COLO668 (cell line): ENCODE results near the gene HMOX2.

ENCODE experiments used
- DNase-seq: peaks from one replicate; lab custom pipeline; 2025; ENCODE audit not compliant: unreplicated experiment; lab: John Stamatoyannopoulos, UW

HMOX2 gene

DNA sequence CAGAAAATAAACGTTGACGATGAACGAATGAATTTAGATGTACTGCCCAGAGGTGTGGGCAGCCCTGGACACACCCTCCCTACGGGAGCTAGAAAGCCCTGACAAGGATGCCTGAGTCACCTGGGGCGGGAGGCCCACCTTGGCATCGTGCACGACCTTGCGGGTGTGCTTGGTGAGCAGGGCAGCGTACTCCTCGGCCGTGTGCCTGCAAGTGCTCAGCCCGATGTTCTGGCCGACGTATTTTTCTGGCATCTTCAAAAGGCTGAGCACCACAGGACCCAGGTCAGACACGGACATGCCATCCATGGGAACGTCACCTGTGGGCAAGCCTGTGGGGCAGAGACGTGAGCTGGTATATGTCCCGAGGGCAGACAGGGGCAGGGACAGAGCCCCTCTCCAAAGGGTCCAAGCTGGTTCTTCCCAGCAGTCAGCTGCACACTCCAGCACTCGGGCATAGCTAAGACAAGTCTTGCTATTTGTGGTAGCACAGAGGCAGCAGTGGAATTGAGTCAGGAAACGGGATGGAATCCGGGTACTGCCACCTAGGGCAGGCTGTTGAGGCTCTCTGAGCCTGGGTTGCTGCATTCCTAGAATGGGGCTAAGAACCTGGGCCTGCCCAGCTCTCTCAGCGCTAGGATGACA lies 12.6 kb upstream of the HMOX2 start:
- DNase-seq, result no peak

GRCh38 chr16:4465977-4466779 lies 10.0 kb upstream of the HMOX2 start:
- no peak for DNase-seq

GRCh38 chr16:4467916-4468315 lies 8.3 kb upstream of the HMOX2 start:
- DNase-seq, result no peak

DNA sequence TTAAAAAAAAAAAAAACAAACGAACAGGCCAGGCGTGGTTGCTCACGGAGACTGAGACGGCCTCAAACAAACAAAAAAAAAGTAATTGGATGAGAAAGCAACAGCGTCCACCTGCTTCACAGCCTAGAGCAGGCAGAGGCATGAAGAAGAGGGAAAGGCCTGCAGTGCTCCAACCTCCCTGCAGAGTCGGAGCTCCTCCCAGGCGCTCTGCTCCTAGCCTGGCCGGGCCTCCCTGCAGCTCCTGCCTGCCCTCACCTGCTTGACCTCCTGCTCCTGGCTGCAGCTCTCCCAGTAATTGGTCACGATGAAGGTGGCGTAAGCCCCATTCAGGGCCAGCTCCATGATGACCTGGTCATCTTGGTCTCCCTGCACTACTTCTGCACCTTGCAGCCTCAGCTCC lies 7.2 kb upstream of the HMOX2 start:
- no peak for DNase-seq

DNA sequence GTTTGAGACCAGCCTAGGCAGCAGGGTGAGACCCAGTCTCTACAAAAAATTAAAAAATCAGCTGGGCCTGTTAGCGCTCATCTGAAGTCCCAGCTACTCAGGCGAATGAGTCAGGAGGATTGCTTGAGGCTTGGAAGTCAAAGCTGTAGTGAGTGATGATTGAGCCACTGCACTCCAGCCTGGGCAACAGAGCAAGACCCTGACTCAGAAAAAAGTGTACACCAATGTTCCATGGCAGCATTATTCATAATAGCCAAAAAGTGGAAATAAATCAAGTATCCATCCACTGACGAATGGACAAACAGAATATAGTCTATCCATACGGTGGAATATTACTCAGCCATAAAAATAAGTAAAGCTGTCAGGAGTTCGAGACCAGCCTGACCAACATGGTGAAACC lies 4.3 kb upstream of the HMOX2 start:
- no peak for DNase-seq

GRCh38 chr16:4472880-4473279 lies 3.3 kb upstream of the HMOX2 start:
- DNase-seq, result no peak

DNA sequence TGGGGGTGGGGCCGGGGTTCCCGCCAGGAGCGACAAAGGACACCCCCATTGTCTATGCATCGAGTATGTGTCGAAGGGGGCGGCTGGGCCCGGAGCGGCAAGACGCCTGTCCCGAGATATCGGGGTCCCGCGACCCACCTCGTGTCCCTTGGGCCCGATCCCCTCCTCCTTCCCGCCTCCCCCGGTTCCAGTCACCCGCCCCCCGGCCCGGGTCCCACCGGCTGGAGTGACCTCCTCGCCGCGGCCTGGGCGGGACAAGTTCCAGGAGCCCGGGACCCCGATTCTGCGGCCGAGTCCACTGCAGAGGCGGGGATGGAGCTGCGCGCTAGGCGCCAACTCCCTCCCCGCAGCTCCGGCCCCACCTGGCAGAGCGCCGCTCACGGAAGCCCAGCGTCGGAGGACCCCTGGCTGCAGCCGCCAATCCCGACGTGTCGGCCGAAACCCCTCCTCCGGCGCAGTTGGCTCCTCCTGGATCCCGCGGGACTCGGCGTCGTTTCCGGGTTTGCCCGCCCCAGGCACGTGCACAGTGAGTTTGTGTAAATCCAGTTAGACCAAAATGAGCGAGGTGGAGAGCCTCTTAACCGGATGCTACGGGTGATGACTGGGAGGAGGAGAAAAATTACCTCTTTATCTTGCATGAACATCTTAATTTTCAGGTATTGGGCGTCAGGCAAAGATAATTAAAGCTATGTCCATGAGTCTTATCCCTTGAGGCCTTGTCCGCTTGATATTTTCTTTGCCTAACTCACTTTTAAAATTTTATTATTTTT lies 1.8 kb upstream of the HMOX2 start, which contains the start of gene NMRAL1:
Gene NMRAL1, minus strand, starts transcription at position 434 of the 770 bp plus-strand sequence. CDS start 493 bp downstream, outside the sequence.
- DNase-seq, result peak; percentile 96

GRCh38 chr16:4477966-4478365 lies 1.8 kb downstream of the HMOX2 start:
- peak; percentile 7 for DNase-seq

- DNase-seq, result no peak
These were observed 5.3 kb downstream of the HMOX2 start for GRCh38 chr16:4481526-4481925.

GRCh38 chr16:4481963-4482362 lies 5.8 kb downstream of the HMOX2 start:
- DNase-seq, result no peak

DNA sequence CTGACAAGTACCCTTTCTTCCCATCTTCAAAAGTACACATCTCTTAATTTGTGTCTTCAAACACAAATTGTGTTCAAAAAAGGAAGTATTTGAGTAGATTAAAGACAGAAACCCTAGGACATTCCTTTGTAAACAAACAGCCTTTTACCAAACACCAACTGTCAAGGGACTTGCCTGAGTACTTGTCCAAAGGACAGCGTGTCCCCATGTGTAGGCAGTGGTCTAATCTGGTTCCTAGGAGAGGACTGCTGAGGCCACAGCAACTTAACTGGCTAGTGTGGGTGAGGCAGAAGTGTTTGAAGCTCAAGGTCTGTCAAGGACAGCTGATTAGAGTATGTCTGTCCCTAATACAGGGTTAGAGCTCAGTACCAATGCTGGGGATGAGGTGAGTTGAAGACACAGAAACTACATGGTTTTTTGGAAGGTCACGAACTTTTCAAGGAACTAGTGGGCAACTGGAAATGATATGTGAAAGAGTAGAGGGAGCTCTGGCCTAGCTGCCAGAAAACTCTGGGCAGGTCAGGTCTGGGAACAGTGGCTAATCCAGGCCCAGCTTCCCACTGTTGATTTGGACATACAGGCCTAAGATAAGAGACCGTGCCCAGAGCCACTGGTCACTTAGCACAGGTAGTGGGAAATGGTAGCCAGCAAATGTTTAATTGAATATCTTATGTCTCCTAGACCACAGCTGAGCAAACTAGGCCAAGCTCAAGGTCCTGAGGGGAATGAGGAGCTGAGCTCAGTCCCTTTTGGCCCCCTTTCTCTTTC lies 10.1 kb downstream of the HMOX2 start:
- no peak for DNase-seq

DNA sequence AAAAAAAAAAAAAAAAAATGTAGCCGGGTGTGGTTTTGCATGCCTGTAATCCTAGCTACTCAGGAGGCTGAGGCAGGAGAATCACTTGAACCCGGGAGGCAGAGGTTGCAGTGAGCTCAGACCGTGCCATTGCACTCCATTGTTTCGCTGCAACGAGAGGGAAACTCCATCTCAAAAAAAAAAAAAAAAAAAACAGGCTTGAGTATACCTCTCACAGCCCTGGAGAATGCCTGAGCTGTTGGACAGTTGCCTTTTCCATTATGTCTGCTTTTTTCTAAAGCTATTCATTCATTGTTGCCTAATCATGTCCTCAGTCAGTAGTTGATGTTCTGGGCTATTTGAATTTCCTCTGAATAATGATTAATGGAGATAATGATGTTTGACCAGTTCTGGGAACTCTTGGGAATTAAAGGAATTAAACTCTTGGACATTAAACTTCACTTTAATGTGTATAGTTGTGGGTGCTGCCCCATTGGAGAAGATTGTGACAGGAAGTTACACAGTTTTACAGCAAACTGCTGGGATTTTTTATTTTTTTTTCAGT lies 11.8 kb downstream of the HMOX2 start:
- no peak for DNase-seq

GRCh38 chr16:4488499-4488967 lies 12.3 kb downstream of the HMOX2 start:
- no peak for DNase-seq

DNA sequence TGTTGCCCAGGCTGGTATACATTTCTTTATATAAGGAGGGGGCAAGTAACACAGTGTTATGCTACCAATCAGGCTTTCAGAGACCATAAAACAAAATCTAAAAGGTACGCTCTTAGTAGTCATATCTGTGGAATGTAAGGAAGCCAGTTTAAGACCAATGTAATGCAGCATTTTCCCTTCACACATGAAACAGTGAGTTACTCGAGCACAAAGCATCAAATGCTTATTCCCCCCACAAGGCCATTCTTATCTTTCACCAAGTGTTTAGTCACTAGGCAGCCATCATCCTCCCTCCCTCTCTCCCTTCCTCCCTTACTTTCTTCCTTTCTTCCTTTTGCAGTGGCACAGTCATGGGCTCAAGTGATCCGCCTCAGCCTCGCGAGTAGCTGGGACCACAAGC lies 12.8 kb downstream of the HMOX2 start:
- DNase-seq, result no peak

- DNase-seq, result no peak
These were observed 15.7 kb downstream of the HMOX2 start for GRCh38 chr16:4491898-4492297.

DNA sequence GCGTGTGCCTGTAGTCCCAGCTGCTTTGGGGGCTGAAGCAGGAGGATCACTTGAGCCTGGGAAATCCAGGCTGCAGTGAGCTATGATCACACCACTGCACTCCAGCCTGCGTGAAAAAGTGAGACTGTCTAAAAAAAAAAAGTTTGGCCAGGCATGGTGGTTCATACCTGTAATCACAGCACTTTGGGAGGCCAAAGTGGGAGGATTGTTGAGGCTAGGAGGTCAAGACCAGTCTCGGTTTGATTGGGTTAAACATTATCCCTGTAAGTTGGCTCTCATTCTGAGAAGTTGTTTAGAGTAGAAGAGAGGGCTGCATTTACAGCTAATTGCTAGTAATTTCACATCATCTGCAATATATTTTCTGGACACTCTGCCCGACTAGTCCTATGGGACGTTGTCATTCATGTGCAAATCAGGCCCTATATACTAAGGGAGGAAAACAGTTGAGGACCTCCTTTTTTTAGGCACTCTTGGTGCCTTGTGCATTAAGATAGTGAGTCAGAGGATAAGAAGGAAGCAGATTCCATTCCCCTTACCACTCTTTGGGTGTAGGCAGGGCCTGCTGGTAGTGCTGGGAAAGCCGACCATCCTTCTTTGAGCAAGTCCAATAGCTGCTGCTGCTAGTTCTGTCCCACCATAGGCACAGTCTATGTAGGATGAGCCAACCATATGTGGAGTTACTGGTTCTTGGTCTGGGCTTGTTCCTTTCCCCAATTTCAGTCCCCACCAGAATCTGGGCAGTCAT lies 18.7 kb downstream of the HMOX2 start:
- DNase-seq, result no peak

DNA sequence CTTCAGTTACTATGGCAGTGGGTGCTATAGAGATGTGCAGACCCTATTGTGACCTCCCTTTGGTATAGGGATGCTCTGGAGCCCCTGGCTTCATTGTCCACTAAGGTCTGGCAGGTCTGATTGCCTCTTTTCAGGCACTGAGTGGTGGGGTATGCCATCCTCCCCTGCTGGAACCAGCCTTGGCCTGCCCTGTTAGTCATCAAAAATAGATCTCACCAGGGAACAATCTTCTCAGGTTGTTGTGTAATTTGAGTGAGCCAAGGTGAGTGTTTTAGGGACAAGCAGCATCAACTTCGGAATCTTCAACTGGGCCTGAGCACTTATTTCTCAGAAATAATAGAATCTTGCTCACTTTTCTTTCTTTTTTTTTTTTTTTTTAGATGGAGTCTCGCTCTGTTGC lies 19.6 kb downstream of the HMOX2 start:
- DNase-seq, result no peak

GRCh38 chr16:4496305-4496704 lies 20.1 kb downstream of the HMOX2 start:
- DNase-seq, result no peak

- no peak for DNase-seq
These were observed 22.5 kb downstream of the HMOX2 start for GRCh38 chr16:4498546-4499195.

- DNase-seq, result no peak
These were observed 23.0 kb downstream of the HMOX2 start for GRCh38 chr16:4499196-4499555.
